ENCODE measurements around the gene PAQR9. TPM values are rescaled to one million over a fixed set of nuclear protein-coding genes. Genes with fewer than 3 reads are reported as not detected.
"Not testable (repeated sequence)": the region's sequence is repeated elsewhere in the genome, so short reads cannot be mapped to it uniquely, and the experiment has no call there.

The PAQR9 gene, protein sequence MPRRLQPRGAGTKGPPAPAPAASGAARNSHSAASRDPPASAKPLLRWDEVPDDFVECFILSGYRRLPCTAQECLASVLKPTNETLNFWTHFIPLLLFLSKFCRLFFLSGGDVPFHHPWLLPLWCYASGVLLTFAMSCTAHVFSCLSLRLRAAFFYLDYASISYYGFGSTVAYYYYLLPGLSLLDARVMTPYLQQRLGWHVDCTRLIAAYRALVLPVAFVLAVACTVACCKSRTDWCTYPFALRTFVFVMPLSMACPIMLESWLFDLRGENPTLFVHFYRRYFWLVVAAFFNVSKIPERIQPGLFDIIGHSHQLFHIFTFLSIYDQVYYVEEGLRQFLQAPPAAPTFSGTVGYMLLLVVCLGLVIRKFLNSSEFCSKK
- 0.29 and 0.47 TPM in 2 replicates for total RNA-seq (2014; rRNA removed; shearing (Covaris generic))
- 0.30 and 0.38 TPM in 2 replicates for polyA plus RNA-seq (2014; cell fraction: nucleus; rRNA removed)

GRCh38 chr3:142963516-142964448 is at the start of gene PAQR9:
Gene PAQR9, minus strand, starts transcription at chr3:142963674. Its CDS starts 338 bp downstream, at chr3:142963336.
- DNase-seq (ENCODE audit: extremely low read depth, low read depth) = no peak

DNA sequence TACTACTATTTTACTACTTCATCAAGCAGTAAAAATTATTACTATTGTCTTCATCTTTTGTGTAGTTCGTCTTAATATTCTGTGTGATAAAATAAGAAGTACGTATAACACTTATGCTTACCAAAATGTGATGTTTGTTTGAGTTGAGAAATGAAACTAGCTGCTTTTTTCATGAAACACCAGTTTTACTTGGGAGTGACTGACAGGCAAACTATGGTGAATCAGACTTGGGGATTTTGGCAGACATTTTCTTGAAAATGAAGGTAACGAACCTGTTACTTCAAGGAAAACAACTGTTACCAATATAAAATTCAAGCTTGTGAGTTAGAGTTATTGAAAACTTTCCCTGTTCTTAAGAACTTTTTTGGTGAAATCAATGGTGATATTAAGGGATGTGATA is 48.2 kb upstream of the PAQR9 start:
- no peak for DNase-seq (ENCODE audit: extremely low read depth, low read depth)

DNA sequence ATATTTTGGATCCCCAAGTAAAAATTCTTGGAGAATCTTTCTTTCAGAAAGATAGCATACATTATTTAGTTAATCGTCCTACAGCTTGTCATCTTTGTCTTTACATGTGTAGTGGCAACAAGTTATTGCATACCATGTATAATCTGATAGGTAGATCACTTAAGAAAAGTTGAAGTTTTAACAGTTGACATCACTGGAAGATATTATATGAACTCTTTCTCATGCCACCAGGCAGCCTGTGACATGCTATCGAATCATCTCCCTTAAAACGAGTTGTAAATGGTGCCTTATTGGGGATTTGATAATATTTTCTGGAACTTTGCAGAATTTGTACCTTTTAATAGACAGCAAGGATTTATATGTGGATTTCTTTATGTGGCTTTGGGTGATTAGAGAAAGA is 46.5 kb upstream of the PAQR9 start:
- DNase-seq (ENCODE audit: extremely low read depth, low read depth) = no peak

GRCh38 chr3:143004823-143005222 is 41.3 kb upstream of the PAQR9 start:
- no peak for DNase-seq (ENCODE audit: extremely low read depth, low read depth)

GRCh38 chr3:143002727-143003126 is 39.3 kb upstream of the PAQR9 start:
- no peak for DNase-seq (ENCODE audit: extremely low read depth, low read depth)

DNA sequence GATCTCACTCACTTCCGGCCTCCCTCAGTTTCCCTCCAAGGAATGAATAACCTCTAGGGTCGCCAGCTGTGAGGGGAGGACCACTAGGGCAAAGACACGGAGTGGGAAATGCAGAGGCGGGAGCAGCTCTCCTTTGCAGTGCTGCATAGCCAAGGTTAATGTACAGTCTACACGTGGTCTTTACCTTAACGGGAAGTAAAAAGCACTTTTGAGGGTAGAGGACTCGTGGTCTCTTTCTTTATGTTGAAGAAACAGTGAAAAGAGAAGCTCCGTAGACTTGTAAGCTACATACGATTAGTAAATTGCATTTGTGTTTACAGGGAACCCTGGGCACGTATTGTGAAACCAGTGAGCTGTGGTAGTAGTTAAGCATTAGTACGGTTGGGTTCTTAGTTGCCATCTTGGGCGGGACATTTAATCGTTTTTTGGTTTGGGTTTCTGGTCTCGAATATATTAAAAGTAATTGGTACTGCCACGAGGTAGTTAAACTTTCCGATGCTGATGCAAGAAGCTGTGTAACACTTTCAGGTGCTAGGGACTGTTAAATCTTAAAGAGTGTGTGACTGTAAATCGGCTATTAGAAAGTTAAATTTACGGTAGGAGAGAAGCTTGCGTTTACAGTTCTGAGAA is 38.7 kb upstream of the PAQR9 start:
- no peak for DNase-seq (ENCODE audit: extremely low read depth, low read depth)

- peak; percentile 95 for DNase-seq (ENCODE audit: extremely low read depth, low read depth)
Observed at GRCh38 chr3:143001369-143002082, 38.1 kb upstream of the PAQR9 start, which contains the start of gene U2SURP. Gene U2SURP, plus strand, starts transcription at chr3:143001570. Its CDS starts 59 bp downstream, at chr3:143001629.

DNA sequence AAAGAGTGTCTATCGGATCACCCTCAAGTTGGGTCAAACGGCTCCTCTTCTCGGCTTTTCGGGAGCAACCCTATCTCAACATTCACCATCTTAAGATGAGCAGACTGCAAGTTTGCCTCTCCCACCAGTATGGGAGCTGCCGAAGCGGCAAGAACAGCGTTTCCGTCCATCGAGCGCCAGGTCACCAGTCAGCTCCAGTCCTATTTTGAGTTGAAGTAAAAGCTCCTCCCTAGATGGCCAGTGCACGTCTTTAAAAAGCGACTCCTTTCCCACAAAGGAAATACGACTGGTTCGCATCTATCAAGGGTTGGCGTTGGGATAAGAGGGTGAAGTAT is 37.5 kb upstream of the PAQR9 start:
- no peak for DNase-seq (ENCODE audit: extremely low read depth, low read depth)

GRCh38 chr3:143000528-143000927 is 37.1 kb upstream of the PAQR9 start:
- DNase-seq (ENCODE audit: extremely low read depth, low read depth) = no peak

- DNase-seq (ENCODE audit: extremely low read depth, low read depth) = no peak
Observed at GRCh38 chr3:142999881-143000280, 36.4 kb upstream of the PAQR9 start.

DNA sequence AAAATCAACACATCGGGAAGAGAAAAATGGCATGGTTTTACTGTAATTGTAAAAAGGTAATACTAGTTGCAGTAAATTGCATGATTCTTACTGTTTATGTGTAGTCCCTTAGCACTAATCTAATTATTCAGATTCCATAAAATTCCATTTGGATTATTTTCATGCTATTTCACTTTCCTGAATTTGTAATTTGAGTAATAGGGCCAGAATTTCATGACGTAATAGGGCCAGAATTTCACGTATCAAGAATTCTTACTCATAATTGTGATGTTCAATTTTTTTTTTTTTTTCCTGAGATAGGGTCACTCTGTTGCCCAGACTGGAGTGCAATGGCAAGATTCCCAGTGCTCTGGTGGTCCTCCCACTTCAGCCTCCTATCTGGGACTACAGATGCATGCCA is 35.0 kb upstream of the PAQR9 start:
- DNase-seq (ENCODE audit: extremely low read depth, low read depth) = no peak

GRCh38 chr3:142997330-142997729 is 33.9 kb upstream of the PAQR9 start:
- DNase-seq (ENCODE audit: extremely low read depth, low read depth) = no peak

- DNase-seq (ENCODE audit: extremely low read depth, low read depth) = peak; percentile 49
Observed at GRCh38 chr3:142993958-142994442, 30.5 kb upstream of the PAQR9 start.

DNA sequence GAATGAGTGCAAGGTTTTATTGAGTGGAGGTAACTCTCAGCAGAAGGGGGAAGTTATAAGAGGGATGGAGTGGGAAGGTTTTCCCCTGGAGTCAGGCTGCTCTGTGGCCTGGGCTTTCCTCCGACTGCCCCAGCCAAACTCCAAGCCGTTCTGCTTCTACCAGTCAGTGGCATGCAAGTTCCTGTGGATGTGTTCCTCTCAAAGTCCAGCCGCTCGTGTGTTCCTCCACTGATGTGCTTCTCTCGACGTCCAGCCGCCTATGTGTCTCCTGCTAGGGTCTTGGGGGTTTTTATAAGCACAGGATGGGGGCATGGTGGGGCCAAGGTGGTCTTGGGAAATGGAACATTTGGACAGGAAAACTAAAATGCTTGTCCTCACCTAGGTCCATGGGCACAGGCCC is 28.8 kb upstream of the PAQR9 start:
- no peak for DNase-seq (ENCODE audit: extremely low read depth, low read depth)

DNA sequence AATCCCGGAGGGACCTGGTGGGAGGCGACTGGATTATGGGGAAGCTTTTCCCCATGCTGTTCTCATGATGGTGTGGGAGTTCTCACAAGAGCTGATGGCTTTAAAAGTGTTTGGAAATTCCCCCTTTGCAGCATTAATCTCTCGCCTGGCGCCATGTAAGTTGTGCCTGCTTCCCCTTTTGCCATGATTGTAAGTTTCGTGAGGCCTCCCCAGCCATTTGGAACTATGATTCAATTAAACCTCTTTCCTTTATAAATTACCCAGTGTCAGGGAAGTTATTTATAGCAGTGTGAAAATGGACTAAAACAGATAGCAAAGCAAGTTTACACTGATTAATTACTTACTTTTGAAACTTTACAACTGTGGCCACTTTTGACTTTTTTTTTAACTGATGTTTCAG is 27.2 kb upstream of the PAQR9 start:
- no peak for DNase-seq (ENCODE audit: extremely low read depth, low read depth)

DNA sequence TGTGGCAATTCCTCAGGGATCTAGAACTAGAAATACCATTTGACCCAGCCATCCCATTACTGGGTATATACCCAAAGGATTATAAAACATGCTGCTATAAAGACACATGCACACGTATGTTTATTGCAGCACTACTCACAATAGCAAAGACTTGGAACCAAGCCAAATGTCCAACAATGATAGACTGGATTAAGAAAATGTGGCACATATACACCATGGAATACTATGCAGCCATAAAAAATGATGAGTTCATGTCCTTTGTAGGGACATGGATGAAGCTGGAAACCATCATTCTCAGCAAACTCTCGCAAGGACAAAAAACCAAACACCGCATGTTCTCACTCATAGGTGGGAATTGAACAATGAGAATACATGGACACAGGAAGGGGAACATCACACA is 25.4 kb upstream of the PAQR9 start:
- DNase-seq (ENCODE audit: extremely low read depth, low read depth) = not testable (repeated sequence)

- DNase-seq (ENCODE audit: extremely low read depth, low read depth) = not testable (repeated sequence)
Observed at GRCh38 chr3:142988221-142988620, 24.7 kb upstream of the PAQR9 start.

GRCh38 chr3:142987707-142988106 is 24.2 kb upstream of the PAQR9 start:
- DNase-seq (ENCODE audit: extremely low read depth, low read depth) = no peak

DNA sequence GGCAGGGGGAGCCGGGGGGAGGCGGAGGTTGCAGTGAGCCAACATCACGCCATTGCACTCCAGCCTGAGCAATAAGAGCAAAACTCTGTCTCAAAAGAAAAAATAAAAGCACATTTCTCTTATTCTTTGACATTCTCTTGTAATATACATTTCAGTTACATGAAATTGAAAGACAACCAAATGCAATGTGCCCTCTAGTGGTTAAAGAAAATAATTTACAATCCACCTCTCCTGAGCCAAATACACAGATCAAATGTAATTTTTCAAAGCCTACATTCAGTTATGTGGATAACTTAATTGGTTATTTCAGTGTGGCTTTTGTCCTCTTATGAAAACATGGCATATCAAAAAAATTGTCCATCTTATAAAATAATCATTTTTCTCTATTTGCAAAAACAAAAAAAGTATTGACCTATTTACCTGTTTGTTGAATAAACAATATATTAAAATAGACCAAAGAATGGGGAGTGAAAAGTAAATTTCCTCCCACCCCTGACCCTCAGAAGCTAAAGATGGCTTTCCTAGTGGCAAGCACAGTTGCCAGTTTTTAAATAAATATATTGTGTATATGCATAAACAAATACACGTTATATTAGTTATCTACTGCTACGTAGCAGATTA is 23.7 kb upstream of the PAQR9 start:
- DNase-seq (ENCODE audit: extremely low read depth, low read depth) = no peak

DNA sequence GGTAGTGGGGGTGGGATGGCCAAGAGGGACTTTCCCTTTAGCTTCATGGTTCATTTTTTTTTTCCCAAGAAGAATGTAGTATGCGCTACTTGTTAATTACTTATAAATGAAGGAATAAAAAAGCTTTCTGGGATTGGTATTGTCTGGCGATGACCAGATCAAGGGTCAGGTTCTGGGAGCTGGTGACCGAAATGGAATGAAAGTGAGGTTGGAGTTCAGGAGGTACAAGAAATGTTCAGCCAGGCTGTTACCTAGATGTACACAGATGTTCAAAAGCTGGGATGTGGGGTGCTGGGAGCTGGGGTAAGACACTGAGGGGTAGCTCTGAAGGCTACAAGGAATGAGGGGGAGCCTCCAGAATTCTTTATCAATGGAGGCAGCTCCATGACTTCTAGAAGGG is 20.8 kb upstream of the PAQR9 start:
- no peak for DNase-seq (ENCODE audit: extremely low read depth, low read depth)
